Mesenchymal stem cell (in vitro differentiated cells and primary cell): ENCODE measurements around the gene P2RX4.

ENCODE experiments used
- DNase-seq: peaks from one replicate; pipeline ENCODE4 v3.0.0-alpha.2; 2013
- H2AFZ ChIP-seq: one replicate; pipeline ENCODE4 v1.6.1; 2013; ENCODE audit warnings: low read depth, mild to moderate bottlenecking, control low read depth, inconsistent platforms, low read length, moderate library complexity
- H2AK5ac ChIP-seq: 2 replicates; pipeline ENCODE4 v1.6.1; 2013; ENCODE audit warnings: low read length, moderate library complexity, mild to moderate bottlenecking, inconsistent platforms; ENCODE audit not compliant: severe bottlenecking
- H2BK120ac ChIP-seq: one replicate; pipeline ENCODE4 v1.6.1; 2013; ENCODE audit warnings: low read depth, mild to moderate bottlenecking, inconsistent platforms, low read length, moderate library complexity
- H2BK12ac ChIP-seq, 2 experiments: one replicate each; pipeline ENCODE4 v1.6.1; 2013; ENCODE audit warnings: inconsistent platforms in 2 of 2, low read length in 2 of 2, mild to moderate bottlenecking in 2 of 2, moderate library complexity in 2 of 2, control low read depth in 1 of 2
- H2BK15ac ChIP-seq: one replicate; pipeline ENCODE4 v1.6.1; 2013; ENCODE audit warnings: mild to moderate bottlenecking, low read depth, inconsistent platforms; ENCODE audit not compliant: poor library complexity, severe bottlenecking
- H2BK5ac ChIP-seq: 2 replicates; pipeline ENCODE4 v1.6.1; 2013; ENCODE audit warnings: low read depth, mild to moderate bottlenecking, low read length, control low read depth, inconsistent platforms; ENCODE audit not compliant: poor library complexity, severe bottlenecking
- H3K14ac ChIP-seq, 2 experiments: one replicate each; pipeline ENCODE4 v1.6.1; 2013; ENCODE audit warnings: inconsistent platforms in 2 of 2, low read length in 2 of 2, control low read depth in 1 of 2, mild to moderate bottlenecking in 1 of 2, moderate library complexity in 1 of 2
- H3K18ac ChIP-seq, 2 experiments: one replicate each; pipeline ENCODE4 v1.6.1; 2013; ENCODE audit warnings: inconsistent platforms in 2 of 2, low read length in 2 of 2, control low read depth in 1 of 2, low read depth in 1 of 2, mild to moderate bottlenecking in 1 of 2
- H3K23ac ChIP-seq, 2 experiments: one replicate each; pipeline ENCODE4 v1.6.1; 2013; ENCODE audit warnings: inconsistent platforms in 2 of 2, low read length in 2 of 2, mild to moderate bottlenecking in 2 of 2, moderate library complexity in 2 of 2, control low read depth in 1 of 2
- H3K27ac ChIP-seq: 2 replicates; pipeline ENCODE4 v1.5.1; 2013; ENCODE audit warnings: mild to moderate bottlenecking, moderate library complexity, low read length, control low read depth, inconsistent platforms; ENCODE audit not compliant: poor library complexity, severe bottlenecking
- H3K27me3 ChIP-seq, 2 experiments: 2 replicates each; pipeline versions ENCODE4 v1.6.1 to v1.7.0; 2013; ENCODE audit warnings: low read length in 2 of 2, mild to moderate bottlenecking in 2 of 2, moderate library complexity in 2 of 2, control low read depth in 1 of 2, inconsistent platforms in 1 of 2; ENCODE audit not compliant: control insufficient read depth in 1 of 2, insufficient read depth in 1 of 2
- H3K36me3 ChIP-seq, 2 experiments: 2 replicates each; pipeline versions ENCODE4 v1.6.1 to v1.7.0; 2013; ENCODE audit warnings: low read length in 2 of 2, control low read depth in 1 of 2, inconsistent platforms in 1 of 2, low read depth in 1 of 2, mild to moderate bottlenecking in 1 of 2; ENCODE audit not compliant: insufficient read depth in 2 of 2, control insufficient read depth in 1 of 2
- H3K4ac ChIP-seq, 2 experiments: one replicate each; pipeline ENCODE4 v1.6.1; 2013; ENCODE audit warnings: inconsistent platforms in 2 of 2, low read length in 2 of 2, mild to moderate bottlenecking in 2 of 2, moderate library complexity in 2 of 2, control low read depth in 1 of 2, low read depth in 1 of 2
- H3K4me1 ChIP-seq: 2 replicates; pipeline ENCODE4 v1.6.1; 2013; ENCODE audit warnings: low read depth, low read length, control low read depth; ENCODE audit not compliant: control insufficient read depth, insufficient read depth
- H3K4me2 ChIP-seq: 2 replicates; pipeline ENCODE4 v1.6.1; 2013; ENCODE audit warnings: low read length, mild to moderate bottlenecking, inconsistent platforms; ENCODE audit not compliant: poor library complexity, severe bottlenecking
- H3K4me3 ChIP-seq, 2 experiments: 2 replicates each; pipeline versions ENCODE4 v1.5.1 to v1.7.0; 2013; ENCODE audit warnings: low read length in 2 of 2, mild to moderate bottlenecking in 2 of 2, control low read depth in 1 of 2, low read depth in 1 of 2; ENCODE audit not compliant: insufficient read depth in 1 of 2
- H3K79me1 ChIP-seq: replicated peaks from 2 replicates; pipeline ENCODE4 v1.6.1; 2013; ENCODE audit warnings: mild to moderate bottlenecking, control low read depth, low read length, inconsistent platforms; ENCODE audit not compliant: poor library complexity, severe bottlenecking
- H3K9ac ChIP-seq: 2 replicates; pipeline ENCODE4 v1.7.0; 2013; ENCODE audit warnings: mild to moderate bottlenecking, low read length, moderate library complexity
- H3K9me3 ChIP-seq: 2 replicates; pipeline ENCODE4 v1.7.0; 2013; ENCODE audit warnings: mild to moderate bottlenecking, low read length; ENCODE audit not compliant: control insufficient read depth
- H4K8ac ChIP-seq: one replicate; pipeline ENCODE4 v1.6.1; 2013; ENCODE audit warnings: inconsistent platforms, mild to moderate bottlenecking, low read length, moderate library complexity
- H4K91ac ChIP-seq: one replicate; pipeline ENCODE4 v1.6.1; 2013; ENCODE audit warnings: mild to moderate bottlenecking, low read length, inconsistent platforms
- WGBS: methylation state at CpG from one replicate; pipeline ENCODE4 v1.1.7; 2013; ENCODE audit warnings: mixed read lengths; 5-methylcytosine and 5-hydroxymethylcytosine counted together

The P2RX4 gene

DNA sequence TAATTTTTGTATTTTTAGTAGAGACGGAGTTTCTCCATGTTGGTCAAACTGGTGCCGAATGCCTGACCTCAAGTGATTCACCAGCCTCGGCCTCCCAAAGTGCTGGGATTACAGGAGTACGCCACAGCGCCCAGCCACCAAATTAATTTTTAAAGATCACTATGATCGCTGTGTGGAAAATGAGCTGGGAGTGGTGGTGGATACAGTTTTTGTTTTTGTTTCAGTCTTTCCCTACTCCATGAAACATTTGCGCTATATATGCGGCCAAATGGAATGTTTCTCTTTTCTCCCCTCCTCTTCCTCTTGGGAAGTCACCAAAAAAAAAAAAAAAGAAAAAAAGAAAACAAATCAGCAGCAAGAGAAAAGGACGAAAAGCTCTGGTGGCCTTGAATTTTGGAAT, 20.8 kb upstream of the P2RX4 start:
- 94% methylated on average over 6 of the region's 9 CpGs for WGBS

DNA sequence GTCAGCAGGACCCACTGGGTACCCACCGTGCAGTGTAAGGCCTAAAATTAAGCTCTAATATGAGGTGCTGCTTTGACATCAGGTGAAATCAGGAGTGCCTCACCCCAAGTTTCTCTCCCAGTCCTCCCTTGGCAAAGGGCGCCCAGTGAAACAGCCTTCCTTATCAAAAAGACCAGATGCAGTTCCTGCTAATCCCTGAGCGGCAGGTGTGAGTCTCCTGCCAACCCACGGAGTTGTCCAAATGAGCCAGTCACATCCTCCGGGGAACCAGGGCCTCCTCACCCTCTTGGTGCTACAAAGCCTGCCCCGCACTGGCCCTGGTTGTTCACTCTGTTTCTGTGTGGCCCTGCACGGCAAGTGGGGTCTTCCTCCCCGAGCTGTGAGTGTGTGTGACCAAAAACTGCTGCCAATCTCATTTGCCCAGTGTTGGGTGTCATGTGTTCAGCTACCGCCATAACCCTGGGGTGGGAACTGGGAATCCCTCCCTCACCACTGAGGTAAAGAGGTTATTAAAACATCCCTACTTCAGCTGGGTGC, 20.2 kb upstream of the P2RX4 start:
- peak overlapping the region; percentile 53 for H2AFZ ChIP-seq
- WGBS = 93% methylated on average over 8 of the region's 9 CpGs

More for the DNA sequence above, 20.8 kb upstream of the P2RX4 start:
- Histone ChIP-seq H2AK5ac (peak overlapping the region; percentile 74), H3K4me3 (no peak overlapping the region), H3K9ac (no peak overlapping the region), H2BK120ac (no peak overlapping the region), H2BK15ac (no peak overlapping the region), H4K91ac (no peak overlapping the region), H3K4ac (no peak overlapping the region), H3K27ac (peak overlapping the region; percentile 81), H2BK12ac (peak overlapping the region; percentile 2 to 23), H3K23ac (no peak overlapping the region), H3K9me3 (peaks cover 3% of the 10 kb centered on the region), H3K4me1 (peaks cover 12% of the 10 kb centered on the region), H3K4me2 (peak overlapping the region; percentile 27), H2BK5ac (no peak overlapping the region), H3K79me1 (no peaks in the 10 kb centered on the region), H3K27me3 (no peaks in the 10 kb centered on the region), H3K14ac (no peak overlapping the region), H4K8ac (no peak overlapping the region), H2AFZ (no peak overlapping the region), H3K36me3 (peaks cover 0 to 2% of the 10 kb centered on the region in 2 experiments), H3K18ac (no peak overlapping the region)
- DNase-seq = no peak

DNA sequence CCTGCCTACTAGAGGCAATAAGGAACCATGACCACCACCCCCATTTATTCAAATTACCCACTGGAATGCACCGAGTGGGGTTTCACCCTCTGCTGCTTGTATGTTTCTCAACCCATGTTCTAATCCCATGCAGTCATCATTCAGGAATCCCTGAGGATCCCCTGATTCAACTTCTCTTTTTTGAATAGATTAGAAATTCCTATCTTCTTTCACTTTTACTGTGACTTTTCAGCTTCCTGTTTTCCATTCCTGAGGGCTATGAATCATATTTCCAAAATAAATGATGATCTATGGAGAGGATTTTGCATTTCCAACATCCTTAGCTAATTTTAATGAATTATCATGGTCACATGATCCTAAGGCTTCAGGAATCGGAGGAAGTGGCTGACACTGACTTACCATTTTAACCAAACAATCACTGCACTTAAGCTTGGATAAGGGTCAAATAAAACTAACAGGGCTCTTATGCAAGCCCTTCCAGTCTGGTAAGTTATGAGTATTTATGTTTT, 19.4 kb upstream of the P2RX4 start:
- WGBS = 5% methylated on average over 2 of the region's 2 CpGs
- Histone ChIP-seq H2BK15ac (no peak overlapping the region), H3K27ac (peak overlapping the region; percentile 81), H3K9ac (peak overlapping the region; percentile 64), H3K23ac (no peak overlapping the region), H2AFZ (no peak overlapping the region), H4K91ac (no peak overlapping the region), H2BK12ac (no peak overlapping the region), H3K36me3 (no peaks in the 10 kb centered on the region), H3K4ac (no peak overlapping the region), H3K14ac (no peak overlapping the region), H3K9me3 (peaks cover 3% of the 10 kb centered on the region), H3K79me1 (no peaks in the 10 kb centered on the region), H2BK5ac (no peak overlapping the region), H3K4me3 (peak overlapping the region in 1 of 2 experiments; percentile 45), H3K4me1 (peaks cover 10% of the 10 kb centered on the region), H2AK5ac (no peak overlapping the region), H3K27me3 (no peaks in the 10 kb centered on the region), H3K18ac (no peak overlapping the region), H2BK120ac (no peak overlapping the region), H3K4me2 (no peak overlapping the region), H4K8ac (no peak overlapping the region)
- DNase-seq = peak; percentile 94

More for the DNA sequence above, 20.2 kb upstream of the P2RX4 start:
- no peak overlapping the region for H2BK5ac ChIP-seq
- H3K27ac ChIP-seq = peak overlapping the region; percentile 81
- H4K91ac ChIP-seq = no peak overlapping the region
- no peak overlapping the region for H2BK15ac ChIP-seq
- no peak overlapping the region for H2BK120ac ChIP-seq
- H3K9me3 ChIP-seq = peaks cover 3% of the 10 kb centered on the region
- no peaks in the 10 kb centered on the region for H3K27me3 ChIP-seq
- H3K18ac ChIP-seq = peak overlapping the region in 1 of 2 experiments; percentile 84
- H3K14ac ChIP-seq = peak overlapping the region in 1 of 2 experiments; percentile 42
- H3K4ac ChIP-seq = peak overlapping the region in 1 of 2 experiments; percentile 3
- no peaks in the 10 kb centered on the region for H3K36me3 ChIP-seq
- peak overlapping the region; percentile 27 for H3K4me2 ChIP-seq
- peak overlapping the region; percentile 2 to 23 for H2BK12ac ChIP-seq
- peak overlapping the region in 1 of 2 experiments; percentile 46 for H3K23ac ChIP-seq
- no peaks in the 10 kb centered on the region for H3K79me1 ChIP-seq
- no peak for DNase-seq
- no peak overlapping the region for H4K8ac ChIP-seq
- no peak overlapping the region for H3K9ac ChIP-seq
- peak overlapping the region; percentile 74 for H2AK5ac ChIP-seq
- H3K4me3 ChIP-seq = no peak overlapping the region
- H3K4me1 ChIP-seq = peaks cover 10% of the 10 kb centered on the region

DNA sequence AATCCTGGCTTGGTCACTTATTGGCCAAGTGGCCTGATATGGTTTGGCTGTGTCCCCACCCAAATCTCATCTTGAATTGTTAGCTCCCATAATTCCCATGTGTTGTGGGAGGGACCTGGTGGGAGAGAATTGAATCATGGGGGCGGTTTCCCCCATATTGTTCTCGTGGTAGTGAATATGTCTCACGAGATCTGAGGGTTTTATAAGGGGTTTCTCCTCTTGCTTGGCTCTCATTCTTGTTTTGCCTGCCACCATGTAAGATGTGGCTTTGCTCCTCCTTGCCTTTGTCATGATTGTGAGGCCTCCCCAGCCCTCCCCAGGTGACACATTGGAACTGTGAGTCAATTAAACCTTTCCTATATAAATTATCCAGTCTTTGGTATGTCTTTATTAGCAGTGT, 18.8 kb upstream of the P2RX4 start:
- Histone ChIP-seq H3K4me1 (peaks cover 10% of the 10 kb centered on the region), H3K4ac (no peak overlapping the region), H2BK5ac (no peak overlapping the region), H2AFZ (no peak overlapping the region), H3K27me3 (no peaks in the 10 kb centered on the region), H2BK15ac (no peak overlapping the region), H4K91ac (peak overlapping the region; percentile 8), H3K79me1 (no peaks in the 10 kb centered on the region), H2BK12ac (peak overlapping the region; percentile 32 to 61), H3K9me3 (peaks cover 1% of the 10 kb centered on the region), H3K14ac (no peak overlapping the region), H3K4me2 (no peak overlapping the region), H4K8ac (no peak overlapping the region), H3K36me3 (no peaks in the 10 kb centered on the region), H3K9ac (peak overlapping the region; percentile 64), H3K4me3 (peak overlapping the region in 1 of 2 experiments; percentile 45), H3K23ac (no peak overlapping the region), H3K18ac (peak overlapping the region; percentile 10 to 58), H2BK120ac (no peak overlapping the region), H3K27ac (peak overlapping the region; percentile 81), H2AK5ac (peak overlapping the region; percentile 93)
- no peak for DNase-seq
- WGBS = 94% methylated on average over 3 of the region's 3 CpGs
